GM12891 (cell line): ENCODE measurements around the gene PLCD1.
"Not testable (repeated sequence)": the region's sequence is repeated elsewhere in the genome, so short reads cannot be mapped to it uniquely, and the experiment has no call there.

Source experiments
- DNase-seq: peaks from one replicate; pipeline ENCODE4 v3.0.0; 2011; ENCODE audit warnings: low spot score; ENCODE audit not compliant: insufficient read length
- FAIRE-seq: peaks from 2 replicates; lab custom pipeline; 2011; peaks lifted over from hg19 to GRCh38; lab: Jason Lieb, UNC
- PAX5 ChIP-seq: IDR thresholded peaks from 2 replicates; pipeline ENCODE4 v1.6.1; 2011; ENCODE audit warnings: low read length, moderate library complexity, mild to moderate bottlenecking; ENCODE audit not compliant: insufficient read depth, severe bottlenecking
- POLR2A ChIP-seq: IDR thresholded peaks from 2 replicates; pipeline ENCODE4 v1.6.1; 2011; ENCODE audit warnings: low read depth, low read length, control low read depth
- POLR2AphosphoS5 ChIP-seq: IDR thresholded peaks from 2 replicates; pipeline ENCODE4 v1.6.1; 2011; ENCODE audit warnings: low read depth, low read length, control low read depth
- POU2F2 ChIP-seq: IDR thresholded peaks from 2 replicates; pipeline ENCODE4 v1.6.1; 2011; ENCODE audit warnings: low read depth, mild to moderate bottlenecking, control low read depth, low read length, moderate library complexity
- SPI1 ChIP-seq: IDR thresholded peaks from 2 replicates; pipeline ENCODE4 v1.6.1; 2011; ENCODE audit warnings: low read depth, low read length, control low read depth
- TAF1 ChIP-seq: IDR thresholded peaks from 2 replicates; pipeline ENCODE4 v1.6.1; 2011; ENCODE audit warnings: low read depth, low read length, control low read depth

PLCD1 gene

GRCh38 chr3:37979541-37980461 lies 49.6 kb downstream of the PLCD1 start:
- TF ChIP-seq PAX5 = no peak
- no peak for TF ChIP-seq TAF1
- TF ChIP-seq POLR2AphosphoS5 = no peak
- TF ChIP-seq SPI1 = no peak
- TF ChIP-seq POLR2A = no peak
- no peak for TF ChIP-seq POU2F2
- DNase-seq = no peak
- no peak for FAIRE-seq

GRCh38 chr3:37974121-37975083 lies 55.0 kb downstream of the PLCD1 start:
- FAIRE-seq = peak; percentile 76

GRCh38 chr3:37973246-37974054 lies 56.0 kb downstream of the PLCD1 start:
- no peak for FAIRE-seq
- no peak for TF ChIP-seq PAX5
- no peak for TF ChIP-seq TAF1
- TF ChIP-seq POU2F2 = no peak
- no peak for TF ChIP-seq SPI1
- no peak for TF ChIP-seq POLR2A
- DNase-seq = no peak

More at GRCh38 chr3:37974121-37975083, 55.0 kb downstream of the PLCD1 start:
- peak; percentile 51 for DNase-seq
- TF ChIP-seq POU2F2 = no peak
- no peak for TF ChIP-seq TAF1
- TF ChIP-seq POLR2AphosphoS5 = no peak
- TF ChIP-seq SPI1 = no peak
- TF ChIP-seq PAX5 = no peak
- no peak for TF ChIP-seq POLR2A

GRCh38 chr3:37972056-37972455 lies 57.4 kb downstream of the PLCD1 start:
- DNase-seq, FAIRE-seq: not testable (repeated sequence)

GRCh38 chr3:37971467-37971866 lies 58.0 kb downstream of the PLCD1 start:
- DNase-seq (no peak), FAIRE-seq (no peak)
- TF ChIP-seq POLR2A (no peak), POU2F2 (no peak), POLR2AphosphoS5 (no peak), TAF1 (no peak), SPI1 (no peak), PAX5 (no peak)

- no peak for TF ChIP-seq POLR2A
- no peak for TF ChIP-seq POU2F2
- no peak for TF ChIP-seq PAX5
- no peak for TF ChIP-seq SPI1
- TF ChIP-seq POLR2AphosphoS5 = no peak
- no peak for TF ChIP-seq TAF1
- DNase-seq = no peak
- no peak for FAIRE-seq
Observed at GRCh38 chr3:37970802-37971201, 58.6 kb downstream of the PLCD1 start.

GRCh38 chr3:37969596-37970100 lies 59.8 kb downstream of the PLCD1 start:
- DNase-seq (no peak), FAIRE-seq (no peak)
- TF ChIP-seq SPI1 (no peak), POLR2AphosphoS5 (no peak), PAX5 (no peak), POU2F2 (no peak), POLR2A (no peak), TAF1 (no peak)

GRCh38 chr3:37968813-37969595 lies 60.4 kb downstream of the PLCD1 start:
- no peak for TF ChIP-seq POLR2A
- no peak for DNase-seq
- no peak for FAIRE-seq
